ENCODE data around the gene DNMT1. TPM values are rescaled to one million over a fixed set of nuclear protein-coding genes. Genes with fewer than 3 reads are reported as not detected.

The DNMT1 gene
- total RNA-seq, 2 donors from 2014 or later: 163 to 189 TPM

GRCh38 chr19:10085641-10086590 lies 108.8 kb downstream of the DNMT1 start, which contains the start of gene SHFL:
Gene SHFL, plus strand, starts transcription at chr19:10086317. Its CDS starts 111 bp downstream, at chr19:10086428.
- Mint-ChIP-seq H3K9me3 (no peaks in the 10 kb centered on the region), H3K27me3 (ENCODE audit: insufficient read depth) (peaks cover 37% of the 10 kb centered on the region), H3K27ac (no peak within 1 kb of the TSS), H3K4me1 (no peaks in the 10 kb centered on the region), H3K36me3 (ENCODE audit: low read depth) (peaks cover 2% of the 10 kb centered on the region), H3K4me3 (peak within 1 kb of the TSS; percentile 63)
- no peaks in the 10 kb centered on the region for H3K4me1 ChIP-seq (ENCODE audit: control insufficient read depth, insufficient read depth, low read length)
- H3K4me3 ChIP-seq (ENCODE audit: low read length): peak within 1 kb of the TSS; percentile 74
- H3K27ac ChIP-seq (ENCODE audit: low read depth, low read length): no peak within 1 kb of the TSS
- H3K27me3 ChIP-seq (ENCODE audit: control insufficient read depth, insufficient read depth, low read length, poor library complexity, severe bottlenecking): peaks cover 38% of the 10 kb centered on the region
- H3K36me3 ChIP-seq (ENCODE audit: control insufficient read depth, insufficient read depth, low read length): no peaks in the 10 kb centered on the region
- H3K9me3 ChIP-seq (ENCODE audit: control insufficient read depth, low read length): no peaks in the 10 kb centered on the region
- TF ChIP-seq CTCF (conservative IDR thresholded peaks at IDR 0.05): no peak
- H3K9ac ChIP-seq (ENCODE audit: extremely low read depth, low read length, poor library complexity, severe bottlenecking): no peak within 1 kb of the TSS
- WGBS, 2 experiments (ENCODE audit: insufficient coverage in 1 of 2, insufficient read length in 1 of 2): 5 to 8% methylated on average over 18 to 81 of the region's 81 CpGs
- peak; percentile 86 for DNase-seq

- no peaks in the 10 kb centered on the region for H3K9me3 Mint-ChIP-seq
- H3K4me1 Mint-ChIP-seq: no peaks in the 10 kb centered on the region
- Histone ChIP-seq H3K36me3 (ENCODE audit: control insufficient read depth, insufficient read depth, low read length) (no peaks in the 10 kb centered on the region), H3K9ac (ENCODE audit: extremely low read depth, low read length, poor library complexity, severe bottlenecking) (no peak overlapping the region), H3K27ac (ENCODE audit: low read depth, low read length) (no peak overlapping the region), H3K27me3 (ENCODE audit: control insufficient read depth, insufficient read depth, low read length, poor library complexity, severe bottlenecking) (peaks cover 38% of the 10 kb centered on the region), H3K9me3 (ENCODE audit: control insufficient read depth, low read length) (no peaks in the 10 kb centered on the region), H3K4me3 (ENCODE audit: low read length) (no peak overlapping the region), H3K4me1 (ENCODE audit: control insufficient read depth, insufficient read depth, low read length) (no peaks in the 10 kb centered on the region)
- DNase-seq: no peak
- peaks cover 40% of the 10 kb centered on the region for H3K27me3 Mint-ChIP-seq (ENCODE audit: insufficient read depth)
- no peak overlapping the region for H3K27ac Mint-ChIP-seq
- no peaks in the 10 kb centered on the region for H3K36me3 Mint-ChIP-seq (ENCODE audit: low read depth)
- H3K4me3 Mint-ChIP-seq: peak overlapping the region; percentile 63
- WGBS, 2 experiments (ENCODE audit: insufficient coverage in 1 of 2, insufficient read length in 1 of 2): 78 to 100% methylated on average over 2 to 3 of the region's 3 CpGs
- no peak for TF ChIP-seq CTCF (conservative IDR thresholded peaks at IDR 0.05)
These were observed 110.0 kb downstream of the DNMT1 start for GRCh38 chr19:10084803-10085202.

- Histone ChIP-seq H3K4me1 (ENCODE audit: control insufficient read depth, insufficient read depth, low read length) (no peaks in the 10 kb centered on the region), H3K27me3 (ENCODE audit: control insufficient read depth, insufficient read depth, low read length, poor library complexity, severe bottlenecking) (peaks cover 38% of the 10 kb centered on the region), H3K4me3 (ENCODE audit: low read length) (no peak overlapping the region), H3K9ac (ENCODE audit: extremely low read depth, low read length, poor library complexity, severe bottlenecking) (no peak overlapping the region), H3K27ac (ENCODE audit: low read depth, low read length) (no peak overlapping the region), H3K36me3 (ENCODE audit: control insufficient read depth, insufficient read depth, low read length) (no peaks in the 10 kb centered on the region), H3K9me3 (ENCODE audit: control insufficient read depth, low read length) (no peaks in the 10 kb centered on the region)
- no peak for TF ChIP-seq CTCF (conservative IDR thresholded peaks at IDR 0.05)
- Mint-ChIP-seq H3K4me3 (no peak overlapping the region), H3K9me3 (no peaks in the 10 kb centered on the region), H3K36me3 (ENCODE audit: low read depth) (no peaks in the 10 kb centered on the region), H3K27me3 (ENCODE audit: insufficient read depth) (peaks cover 43% of the 10 kb centered on the region), H3K4me1 (no peaks in the 10 kb centered on the region), H3K27ac (no peak overlapping the region)
- DNase-seq: no peak
- WGBS, 2 experiments (ENCODE audit: insufficient coverage in 1 of 2, insufficient read length in 1 of 2): 77 to 80% methylated on average over 9 of the region's 9 CpGs
These were observed 110.8 kb downstream of the DNMT1 start for GRCh38 chr19:10083911-10084310.

Small RNAs within 50 kb of the gene (microRNA-seq; reads per million reads assigned to microRNA genes)
- gene MIR4322 (ENCODE audit: borderline microRNAs expressed): not detected

Other genes with a start within 250 kb of the DNMT1 start
- gene COL5A3, start 184.4 kb downstream of the DNMT1 start, total RNA-seq: under 1 TPM in 1 of 2 donors, not detected in 1; 0.04 TPM
- gene RDH8, start 181.5 kb downstream of the DNMT1 start, total RNA-seq: not detected
- 10 to 100 TPM in 1 of 2 donors, 1 to 10 TPM in 1; 8.2 to 15.0 TPM for gene SHFL, start 108.6 kb downstream of the DNMT1 start, total RNA-seq
- gene ANGPTL6, start 92.3 kb downstream of the DNMT1 start, total RNA-seq: not detected
- 10 to 100 TPM; 40.3 to 54.0 TPM for gene PPAN, start 88.6 kb downstream of the DNMT1 start, total RNA-seq
- 10 to 100 TPM in 1 of 2 donors, 1 to 10 TPM in 1; 9.0 to 14.8 TPM for gene P2RY11, start 83.3 kb downstream of the DNMT1 start, total RNA-seq
- 100 to 1,000 TPM; 216 to 257 TPM for gene EIF3G, start 75.1 kb downstream of the DNMT1 start, total RNA-seq
- gene S1PR2, start 36.4 kb upstream of the DNMT1 start, total RNA-seq: 10 to 100 TPM; 11.0 to 16.4 TPM
- 10 to 100 TPM; 66.0 to 69.2 TPM for gene MRPL4, start 57.3 kb upstream of the DNMT1 start, total RNA-seq
- gene ICAM1, start 76.2 kb upstream of the DNMT1 start, total RNA-seq: 1 to 10 TPM; 1.7 to 5.2 TPM
- gene ICAM4, start 92.0 kb upstream of the DNMT1 start, total RNA-seq: under 1 TPM in 1 of 2 donors, not detected in 1; 0.44 TPM
- under 1 TPM; 0.18 to 0.37 TPM for gene ICAM5, start 95.0 kb upstream of the DNMT1 start, total RNA-seq
- gene ZGLP1, start 114.9 kb upstream of the DNMT1 start, total RNA-seq: 1 to 10 TPM; 4.5 to 7.8 TPM
- 10 to 100 TPM; 23.2 to 25.9 TPM for gene FDX2, start 121.1 kb upstream of the DNMT1 start, total RNA-seq
- gene RAVER1, start 138.6 kb upstream of the DNMT1 start, total RNA-seq: 10 to 100 TPM; 53.1 to 64.7 TPM
- 10 to 100 TPM in 1 of 2 donors, 1 to 10 TPM in 1; 2.7 to 13.7 TPM for gene ICAM3, start 144.7 kb upstream of the DNMT1 start, total RNA-seq
- gene TYK2, start 185.6 kb upstream of the DNMT1 start, total RNA-seq: 10 to 100 TPM; 63.5 to 65.8 TPM
- gene CDC37, start 208.6 kb upstream of the DNMT1 start, total RNA-seq: 100 to 1,000 TPM; 148 to 172 TPM
- gene PDE4A, start 225.6 kb upstream of the DNMT1 start, total RNA-seq: 1 to 10 TPM; 1.7 to 2.6 TPM